GM21526 (cell line): Measurements from ENCODE around the gene TGIF1.
"Not testable (repeated sequence)": the region's sequence is repeated elsewhere in the genome, so short reads cannot be mapped to it uniquely, and the experiment has no call there.

ENCODE experiments used
- ATAC-seq: cut with Tn5 transposase; IDR thresholded peaks from one replicate; pipeline ENCODE4 v1.9.1; 2021; ENCODE audit warnings: moderate library complexity; ENCODE audit not compliant: unreplicated experiment, low FRiP score

TGIF1 gene

GRCh38 chr18:3454365-3455089 lies 4.6 kb downstream of the TGIF1 start:
- no peak for ATAC-seq

GRCh38 chr18:3455090-3455635 lies 5.2 kb downstream of the TGIF1 start:
- ATAC-seq, result no peak

- ATAC-seq, result no peak
Measured at GRCh38 chr18:3455907-3456685, 6.1 kb downstream of the TGIF1 start.

- no peak for ATAC-seq
Measured at GRCh38 chr18:3456686-3457069, 6.7 kb downstream of the TGIF1 start.

- ATAC-seq, result no peak
Measured at GRCh38 chr18:3457261-3457724, 7.3 kb downstream of the TGIF1 start.

GRCh38 chr18:3458378-3458777 lies 8.4 kb downstream of the TGIF1 start:
- ATAC-seq, result no peak

- no peak for ATAC-seq
Measured at GRCh38 chr18:3458952-3459853, 9.2 kb downstream of the TGIF1 start.

- ATAC-seq, result no peak
Measured at GRCh38 chr18:3460823-3461398, 10.9 kb downstream of the TGIF1 start.

GRCh38 chr18:3461704-3462103 lies 11.7 kb downstream of the TGIF1 start:
- no peak for ATAC-seq

- ATAC-seq, result no peak
Measured at GRCh38 chr18:3463051-3463450, 13.1 kb downstream of the TGIF1 start.

- no peak for ATAC-seq
Measured at GRCh38 chr18:3466045-3466444, 16.1 kb downstream of the TGIF1 start.

GRCh38 chr18:3466872-3467271 lies 16.9 kb downstream of the TGIF1 start:
- ATAC-seq, result no peak

GRCh38 chr18:3468066-3468705 lies 18.2 kb downstream of the TGIF1 start:
- ATAC-seq, result no peak

GRCh38 chr18:3468833-3469232 lies 18.9 kb downstream of the TGIF1 start:
- no peak for ATAC-seq

- ATAC-seq, result no peak
Measured at GRCh38 chr18:3471141-3471648, 21.2 kb downstream of the TGIF1 start.

GRCh38 chr18:3472121-3472520 lies 22.1 kb downstream of the TGIF1 start:
- not testable (repeated sequence) for ATAC-seq

GRCh38 chr18:3472681-3473544 lies 22.9 kb downstream of the TGIF1 start:
- no peak for ATAC-seq

- no peak for ATAC-seq
Measured at GRCh38 chr18:3478262-3478978, 28.4 kb downstream of the TGIF1 start.
